PC-9 (cell line): ENCODE measurements around the gene NYNRIN.

Experiments
- EZH2 ChIP-seq: fragments of 200-600 bp; sonication (generic); IDR thresholded peaks from 2 replicates; pipeline ENCODE4 v1.8.0; 2017; ENCODE audit warnings: antibody characterized with exemption, low read depth
- TF ChIP-seq, protein P1 (sequence below): fragments of 200-600 bp; sonication (generic); conservative IDR thresholded peaks from 2 replicates; pipeline ENCODE4 v1.6.1; 2017; ENCODE audit warnings: mixed run types, antibody characterized with exemption, mild to moderate bottlenecking, moderate library complexity

DNA sequence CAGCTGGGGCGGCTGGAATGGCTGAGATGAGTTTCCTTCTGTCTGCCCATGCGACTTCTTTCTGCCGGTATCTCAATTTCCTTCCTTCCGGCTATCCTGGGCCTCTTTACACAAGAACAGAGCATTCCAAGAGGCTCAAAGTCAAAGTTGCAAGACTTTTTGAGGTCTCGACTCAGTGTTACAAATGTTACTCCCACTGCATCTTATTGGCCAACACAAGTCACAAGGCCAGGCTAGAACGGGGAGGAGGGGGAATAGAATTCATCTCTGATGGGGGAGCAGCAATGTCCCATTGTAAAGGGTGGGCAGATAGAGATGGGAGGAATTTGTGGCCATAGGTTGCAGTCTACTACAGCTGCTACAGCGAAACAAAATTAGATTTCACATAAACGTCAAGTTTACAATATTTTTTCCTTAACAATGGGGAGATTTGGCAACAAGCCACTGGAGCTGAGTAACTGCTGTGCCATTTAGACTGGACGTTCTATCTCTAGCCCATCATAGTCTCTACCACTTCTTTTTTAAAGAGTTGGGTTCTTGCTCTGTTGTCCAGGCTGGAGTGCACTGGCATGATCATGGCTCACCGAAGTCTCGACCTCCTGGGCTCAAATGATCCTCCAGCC is 9.5 kb upstream of the NYNRIN start:
- TF ChIP-seq, protein P1, sequence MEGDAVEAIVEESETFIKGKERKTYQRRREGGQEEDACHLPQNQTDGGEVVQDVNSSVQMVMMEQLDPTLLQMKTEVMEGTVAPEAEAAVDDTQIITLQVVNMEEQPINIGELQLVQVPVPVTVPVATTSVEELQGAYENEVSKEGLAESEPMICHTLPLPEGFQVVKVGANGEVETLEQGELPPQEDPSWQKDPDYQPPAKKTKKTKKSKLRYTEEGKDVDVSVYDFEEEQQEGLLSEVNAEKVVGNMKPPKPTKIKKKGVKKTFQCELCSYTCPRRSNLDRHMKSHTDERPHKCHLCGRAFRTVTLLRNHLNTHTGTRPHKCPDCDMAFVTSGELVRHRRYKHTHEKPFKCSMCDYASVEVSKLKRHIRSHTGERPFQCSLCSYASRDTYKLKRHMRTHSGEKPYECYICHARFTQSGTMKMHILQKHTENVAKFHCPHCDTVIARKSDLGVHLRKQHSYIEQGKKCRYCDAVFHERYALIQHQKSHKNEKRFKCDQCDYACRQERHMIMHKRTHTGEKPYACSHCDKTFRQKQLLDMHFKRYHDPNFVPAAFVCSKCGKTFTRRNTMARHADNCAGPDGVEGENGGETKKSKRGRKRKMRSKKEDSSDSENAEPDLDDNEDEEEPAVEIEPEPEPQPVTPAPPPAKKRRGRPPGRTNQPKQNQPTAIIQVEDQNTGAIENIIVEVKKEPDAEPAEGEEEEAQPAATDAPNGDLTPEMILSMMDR, result no peak
- TF ChIP-seq EZH2, result no peak
